HEK293T (cell line): ENCODE measurements around the gene XPO5.
"Not testable (repeated sequence)": the region's sequence is repeated elsewhere in the genome, so short reads cannot be mapped to it uniquely, and the experiment has no call there.

ENCODE experiments used
- CTCF ChIA-PET: fragments of 350-600 bp; formaldehyde crosslinking; extraction: SDS; loops from one replicate; lab custom pipeline; 2021; ENCODE audit warnings: antibody characterized with exemption, inconsistent platforms; lab: Yijun Ruan, JAX
- POLR2A ChIA-PET: fragments of 350-600 bp; formaldehyde crosslinking; extraction: SDS; loops from one replicate; lab custom pipeline; 2020; ENCODE audit warnings: antibody characterized with exemption, inconsistent platforms; lab: Yijun Ruan, JAX
- DNase-seq: peaks from one replicate; pipeline ENCODE4 v3.0.0; 2012; ENCODE audit warnings: mixed read lengths; ENCODE audit errors: extremely low spot score
- ARNT ChIP-seq: fragments of 450-650 bp; IDR thresholded peaks from 2 replicates; pipeline ENCODE4 v1.6.1; 2017; ENCODE audit warnings: mild to moderate bottlenecking
- BHLHE40 ChIP-seq: fragments of 450-650 bp; IDR thresholded peaks from 2 replicates; pipeline ENCODE4 v1.6.1; 2016; ENCODE audit warnings: mild to moderate bottlenecking, moderate library complexity, borderline replicate concordance
- CTBP1 ChIP-seq: fragments of 450-650 bp; IDR thresholded peaks from 2 replicates; pipeline ENCODE4 v1.6.1; 2016; ENCODE audit warnings: borderline replicate concordance
- ELF4 ChIP-seq: fragments of 450-650 bp; IDR thresholded peaks from 2 replicates; pipeline ENCODE4 v1.6.1; 2017; ENCODE audit warnings: antibody characterized with exemption
- FOXA1 ChIP-seq: fragments of 450-650 bp; IDR thresholded peaks from 2 replicates; pipeline ENCODE4 v1.6.1; 2016; ENCODE audit warnings: mild to moderate bottlenecking
- FOXK2 ChIP-seq: fragments of 450-650 bp; IDR thresholded peaks from 2 replicates; pipeline ENCODE4 v1.6.1; 2016; ENCODE audit warnings: mild to moderate bottlenecking
- FOXM1 ChIP-seq: fragments of 450-650 bp; IDR thresholded peaks from 2 replicates; pipeline ENCODE4 v1.6.1; 2017; ENCODE audit warnings: mild to moderate bottlenecking, borderline replicate concordance
- HDGF ChIP-seq: fragments of 450-650 bp; IDR thresholded peaks from 2 replicates; pipeline ENCODE4 v1.6.1; 2017; ENCODE audit warnings: antibody characterized with exemption, borderline replicate concordance
- L3MBTL2 ChIP-seq: fragments of 450-650 bp; conservative IDR thresholded peaks from 2 replicates; pipeline ENCODE4 v1.6.1; 2016; ENCODE audit warnings: mild to moderate bottlenecking
- LEF1 ChIP-seq: fragments of 450-650 bp; IDR thresholded peaks from 2 replicates; pipeline ENCODE4 v1.6.1; 2017; ENCODE audit warnings: mild to moderate bottlenecking, borderline replicate concordance
- NFRKB ChIP-seq: fragments of 450-650 bp; IDR thresholded peaks from 2 replicates; pipeline ENCODE4 v1.6.1; 2016; ENCODE audit warnings: mild to moderate bottlenecking, moderate library complexity
- SP1 ChIP-seq: fragments of 450-650 bp; IDR thresholded peaks from 2 replicates; pipeline ENCODE4 v1.6.1; 2017
- SUZ12 ChIP-seq: fragments of 450-650 bp; IDR thresholded peaks from 2 replicates; pipeline ENCODE4 v1.6.1; 2016; ENCODE audit warnings: mild to moderate bottlenecking
- TARDBP ChIP-seq: fragments of 450-650 bp; IDR thresholded peaks from 2 replicates; pipeline ENCODE4 v1.6.1; 2016
- ZNF384 ChIP-seq: fragments of 450-650 bp; IDR thresholded peaks from 2 replicates; pipeline ENCODE4 v1.6.1; 2016
- TF ChIP-seq, protein P1 (sequence below): fragments of 450-650 bp; IDR thresholded peaks from 2 replicates; pipeline ENCODE4 v1.6.1; 2016

The XPO5 gene

DNA sequence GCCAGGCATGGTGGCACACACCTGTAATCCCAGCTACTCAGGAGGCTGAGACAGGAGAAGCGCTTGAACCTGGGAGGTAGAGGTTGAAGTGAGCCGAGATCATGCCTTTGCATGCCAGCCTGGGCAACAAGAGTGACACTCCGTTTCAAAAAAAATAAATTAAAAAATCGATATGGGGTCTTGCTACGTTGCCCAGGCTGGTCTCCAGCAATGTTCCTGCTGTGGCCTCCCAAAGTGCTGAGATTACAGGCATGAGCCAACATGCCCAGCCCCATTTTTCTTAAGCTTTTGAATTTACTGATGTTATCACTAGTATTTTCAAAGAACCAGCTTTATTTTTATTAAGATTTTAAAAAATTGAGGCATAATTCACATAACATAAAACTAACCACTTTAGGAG lies 35.3 kb downstream of the XPO5 start:
- CTCF ChIA-PET, result no interaction called here
- DNase-seq, result no peak
- TF ChIP-seq SP1 (no peak), CTBP1 (no peak), ZNF384 (no peak), L3MBTL2 (no peak), NFRKB (no peak), ARNT (no peak), BHLHE40 (no peak), TARDBP (no peak), HDGF (no peak), FOXM1 (no peak), SUZ12 (no peak), LEF1 (no peak), ELF4 (no peak), FOXA1 (no peak)
- TF ChIP-seq, protein P1, sequence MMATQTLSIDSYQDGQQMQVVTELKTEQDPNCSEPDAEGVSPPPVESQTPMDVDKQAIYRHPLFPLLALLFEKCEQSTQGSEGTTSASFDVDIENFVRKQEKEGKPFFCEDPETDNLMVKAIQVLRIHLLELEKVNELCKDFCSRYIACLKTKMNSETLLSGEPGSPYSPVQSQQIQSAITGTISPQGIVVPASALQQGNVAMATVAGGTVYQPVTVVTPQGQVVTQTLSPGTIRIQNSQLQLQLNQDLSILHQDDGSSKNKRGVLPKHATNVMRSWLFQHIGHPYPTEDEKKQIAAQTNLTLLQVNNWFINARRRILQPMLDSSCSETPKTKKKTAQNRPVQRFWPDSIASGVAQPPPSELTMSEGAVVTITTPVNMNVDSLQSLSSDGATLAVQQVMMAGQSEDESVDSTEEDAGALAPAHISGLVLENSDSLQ, result no peak
- POLR2A ChIA-PET, result no interaction called here

DNA sequence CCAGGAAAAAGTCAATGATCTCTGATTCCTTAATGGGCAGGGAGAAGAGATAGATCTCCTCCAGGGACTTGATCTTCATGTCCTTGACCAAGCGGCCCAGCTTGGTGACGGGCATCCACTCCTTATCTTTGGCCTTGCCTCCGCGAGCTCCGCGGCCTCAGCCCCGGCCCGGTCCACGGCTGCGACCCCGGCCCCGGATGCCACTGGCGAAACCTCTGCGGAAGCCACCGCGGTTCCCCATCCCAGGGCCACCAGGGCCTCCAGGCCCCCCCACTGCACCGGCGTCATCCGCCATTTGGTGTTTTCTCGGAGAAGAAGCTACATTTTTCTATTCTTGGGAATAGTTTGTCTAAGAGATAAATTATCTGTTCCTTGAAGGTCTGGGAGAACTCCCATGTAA lies 36.4 kb downstream of the XPO5 start:
- POLR2A ChIA-PET, CTCF ChIA-PET, DNase-seq: not testable (repeated sequence)

DNA sequence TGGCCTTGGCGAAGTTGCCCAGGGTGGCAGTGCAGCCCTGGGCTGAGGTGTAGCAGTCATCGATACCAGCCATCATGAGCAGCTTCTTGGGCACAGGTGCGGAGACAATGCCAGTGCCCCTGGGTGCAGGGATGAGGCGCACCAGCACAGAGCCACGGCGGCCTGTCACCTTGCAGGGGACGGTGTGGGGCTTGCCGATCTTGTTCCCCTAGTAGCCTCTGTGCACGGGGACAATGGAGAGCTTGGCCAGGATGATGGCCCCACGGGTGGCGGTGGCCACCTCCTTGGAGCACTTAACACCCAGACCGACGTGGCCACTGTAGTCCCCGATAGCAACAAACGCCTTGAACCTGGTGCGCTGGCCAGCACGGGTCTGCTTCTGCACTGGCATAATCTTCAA lies 36.9 kb downstream of the XPO5 start:
- DNase-seq, CTCF ChIA-PET, POLR2A ChIA-PET: not testable (repeated sequence)

DNA sequence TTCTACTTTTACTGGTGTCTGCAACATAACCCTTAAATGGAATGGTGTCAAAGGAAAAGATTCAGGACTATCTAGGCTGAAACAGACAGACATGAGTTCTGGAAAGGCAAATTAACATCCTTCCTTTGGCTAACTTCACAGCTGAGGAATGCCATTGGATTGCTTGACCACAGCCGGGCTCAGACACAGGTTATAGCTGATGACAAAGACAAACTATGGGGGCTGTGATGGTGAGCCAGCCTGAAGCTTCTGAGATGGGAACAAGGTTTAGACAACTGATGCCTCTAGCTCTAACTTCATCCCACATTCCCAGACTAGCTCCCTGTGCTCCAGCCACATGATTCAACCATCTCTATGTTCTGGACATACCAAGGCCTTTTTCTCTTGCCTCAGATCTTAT lies 43.6 kb downstream of the XPO5 start:
- TF ChIP-seq ARNT (no peak), FOXM1 (no peak), SUZ12 (no peak), TARDBP (no peak), ELF4 (no peak), SP1 (no peak), ZNF384 (no peak), LEF1 (no peak), BHLHE40 (no peak), HDGF (no peak), CTBP1 (no peak), FOXK2 (no peak), FOXA1 (no peak), L3MBTL2 (no peak), NFRKB (no peak)
- TF ChIP-seq, protein P1, result no peak
- CTCF ChIA-PET, result interaction anchor here (1.2 kb wide), 1 partner anchor 11 kb away, joined by 3 read pairs; no protein-coding TSS in a partner anchor
- POLR2A ChIA-PET, result interaction anchor here (0.8 to 1.2 kb wide), 4 partner anchors 12 to 97 kb away, joined by 3 to 5 read pairs (median 4); partner anchors contain the start of genes GTPBP2, POLH, POLR1C and XPO5
- no peak for DNase-seq

DNA sequence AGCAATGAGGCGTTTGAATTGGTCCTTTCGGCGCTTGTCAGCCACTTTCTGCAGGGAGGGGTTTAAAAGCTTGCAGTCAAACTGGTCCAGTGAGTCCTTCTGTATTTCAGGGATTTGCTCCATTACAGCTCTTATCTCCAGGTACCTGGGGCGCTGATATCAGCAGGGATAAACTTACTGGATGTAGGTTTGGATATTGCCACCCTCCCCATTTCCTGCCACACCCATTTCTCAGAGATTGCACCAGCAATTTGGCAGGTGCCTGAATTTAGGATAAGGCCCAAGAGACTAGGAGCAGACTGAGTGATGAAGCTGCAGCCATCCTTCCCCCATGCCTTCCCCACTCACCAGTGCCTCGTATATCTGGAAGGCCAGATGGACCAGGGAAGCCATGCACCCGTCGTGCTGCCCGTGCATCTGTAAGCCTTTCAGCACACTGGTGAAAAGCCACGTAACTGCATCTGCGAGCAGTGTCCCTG lies 51.3 kb downstream of the XPO5 start:
- ChIA-PET CTCF (no interaction called here), POLR2A (no interaction called here)
- TF ChIP-seq SUZ12 (no peak), HDGF (no peak), LEF1 (no peak), FOXM1 (no peak), NFRKB (no peak), L3MBTL2 (no peak), SP1 (no peak), ELF4 (no peak), CTBP1 (no peak), ZNF384 (no peak), ARNT (no peak), BHLHE40 (no peak), FOXA1 (no peak), FOXK2 (no peak)
- DNase-seq, result no peak

DNA sequence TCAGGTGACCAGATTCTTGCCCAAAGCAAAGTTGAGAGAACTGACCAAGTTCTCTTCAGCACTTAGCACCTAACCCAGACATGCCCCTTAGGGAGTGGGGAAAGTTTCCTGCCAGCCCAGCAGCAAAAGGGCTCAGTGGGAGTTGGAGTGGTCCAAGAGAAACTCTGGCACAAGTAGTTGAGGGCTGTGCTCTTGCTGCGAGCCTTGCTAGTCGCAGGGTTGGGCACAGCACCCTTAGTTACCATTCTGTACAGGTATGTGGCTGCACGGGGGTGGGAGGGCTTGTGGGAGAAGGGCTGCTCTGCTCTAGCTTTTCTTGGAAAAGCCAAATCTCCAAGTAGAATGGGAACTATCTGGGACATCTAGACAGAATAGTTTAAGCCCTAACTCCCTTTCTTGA lies 52.6 kb downstream of the XPO5 start:
- POLR2A ChIA-PET, result no interaction called here
- DNase-seq, result no peak
- CTCF ChIA-PET, result no interaction called here
- no peak for TF ChIP-seq ELF4
- TF ChIP-seq ZNF384, result no peak
- TF ChIP-seq, protein P1, result no peak
- no peak for TF ChIP-seq TARDBP
- TF ChIP-seq NFRKB, result no peak
- TF ChIP-seq CTBP1, result no peak
- TF ChIP-seq SP1, result no peak
- TF ChIP-seq FOXK2, result no peak
- TF ChIP-seq BHLHE40, result no peak
- TF ChIP-seq SUZ12, result no peak
- no peak for TF ChIP-seq ARNT
- no peak for TF ChIP-seq L3MBTL2
- no peak for TF ChIP-seq LEF1
- no peak for TF ChIP-seq FOXA1
- no peak for TF ChIP-seq HDGF
- no peak for TF ChIP-seq FOXM1
